Measurements from ENCODE around the gene GNG5. TPM values are rescaled to one million over a fixed set of nuclear protein-coding genes. Genes with fewer than 3 reads are reported as not detected.

GNG5 gene
- total RNA-seq, 1 experiment from 2014 or later: 115 TPM

DNA sequence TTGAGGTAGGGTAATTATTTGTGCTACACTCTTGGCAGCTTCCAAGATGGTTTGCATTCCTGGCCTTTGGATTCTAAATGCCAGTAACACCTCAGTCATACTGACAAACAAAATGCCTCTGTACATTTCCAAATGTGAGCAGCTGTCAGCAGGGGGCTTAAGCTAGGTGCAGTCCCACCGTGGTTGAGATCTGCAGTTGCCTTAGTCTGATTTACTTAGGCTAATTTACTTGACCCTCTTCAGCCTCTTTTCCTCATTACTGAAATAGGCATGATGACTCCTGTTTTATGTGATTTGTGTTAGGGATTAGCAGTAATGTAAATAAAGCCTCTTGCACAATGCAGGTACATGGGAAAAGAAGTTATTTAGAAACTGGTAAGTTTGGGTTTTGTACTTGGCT is 13.7 kb downstream of the GNG5 start:
- Histone ChIP-seq H3K56ac (ENCODE audit: insufficient read length, low read depth, low read length) (no peak overlapping the region), H2BK120ac (ENCODE audit: low read depth, low read length, poor library complexity, severe bottlenecking) (no peak overlapping the region), H2BK12ac (ENCODE audit: insufficient read length, low read depth, low read length) (no peak overlapping the region), H3K79me2 (ENCODE audit: insufficient read depth, low read length) (no peaks in the 10 kb centered on the region), H2AK5ac (ENCODE audit: insufficient read length, low read length) (no peak overlapping the region), H4K5ac (ENCODE audit: insufficient read length, low read depth, low read length) (no peak overlapping the region), H4K91ac (ENCODE audit: insufficient read length, low read depth, low read length) (no peak overlapping the region), H2AFZ (ENCODE audit: low read length) (no peak overlapping the region), H3K4ac (ENCODE audit: low read depth, low read length) (no peak overlapping the region), H2BK20ac (ENCODE audit: low read depth, low read length, poor library complexity, severe bottlenecking) (no peak overlapping the region), H4K20me1 (ENCODE audit: control insufficient read depth, insufficient read depth, insufficient read length) (no peaks in the 10 kb centered on the region), H3K4me1 (ENCODE audit: insufficient read depth, low read length) (no peaks in the 10 kb centered on the region), H3K23me2 (ENCODE audit: insufficient read length, low read depth, low read length, poor library complexity, severe bottlenecking) (no peaks in the 10 kb centered on the region), H3K18ac (ENCODE audit: insufficient read length, low read depth, low read length) (no peak overlapping the region), H3K4me2 (ENCODE audit: insufficient read depth, insufficient read length, low read length) (no peak overlapping the region), H3K27ac (ENCODE audit: insufficient read length, low read depth, low read length) (no peak overlapping the region), H3K23ac (ENCODE audit: insufficient read length, low read depth, low read length) (no peak overlapping the region), H2BK5ac (ENCODE audit: insufficient read length, low read length) (no peak overlapping the region), H2BK15ac (ENCODE audit: low read depth, low read length) (no peak overlapping the region), H3T11ph (ENCODE audit: low read length) (no peak overlapping the region), H4K8ac (replicated peaks; ENCODE audit: insufficient read length, low read depth, low read length) (no peak overlapping the region), H3K79me1 (ENCODE audit: insufficient read depth, low read depth, low read length, poor library complexity, severe bottlenecking) (no peaks in the 10 kb centered on the region), H3K9ac (ENCODE audit: extremely low read depth, insufficient read length, low read length) (no peak overlapping the region), H3K9me3 (ENCODE audit: control insufficient read depth, low read depth, low read length) (no peaks in the 10 kb centered on the region), H3K14ac (ENCODE audit: insufficient read depth, low read length) (no peak overlapping the region), H3K27me3 (ENCODE audit: insufficient read depth, low read length) (no peaks in the 10 kb centered on the region)
- TF ChIP-seq, protein P1, sequence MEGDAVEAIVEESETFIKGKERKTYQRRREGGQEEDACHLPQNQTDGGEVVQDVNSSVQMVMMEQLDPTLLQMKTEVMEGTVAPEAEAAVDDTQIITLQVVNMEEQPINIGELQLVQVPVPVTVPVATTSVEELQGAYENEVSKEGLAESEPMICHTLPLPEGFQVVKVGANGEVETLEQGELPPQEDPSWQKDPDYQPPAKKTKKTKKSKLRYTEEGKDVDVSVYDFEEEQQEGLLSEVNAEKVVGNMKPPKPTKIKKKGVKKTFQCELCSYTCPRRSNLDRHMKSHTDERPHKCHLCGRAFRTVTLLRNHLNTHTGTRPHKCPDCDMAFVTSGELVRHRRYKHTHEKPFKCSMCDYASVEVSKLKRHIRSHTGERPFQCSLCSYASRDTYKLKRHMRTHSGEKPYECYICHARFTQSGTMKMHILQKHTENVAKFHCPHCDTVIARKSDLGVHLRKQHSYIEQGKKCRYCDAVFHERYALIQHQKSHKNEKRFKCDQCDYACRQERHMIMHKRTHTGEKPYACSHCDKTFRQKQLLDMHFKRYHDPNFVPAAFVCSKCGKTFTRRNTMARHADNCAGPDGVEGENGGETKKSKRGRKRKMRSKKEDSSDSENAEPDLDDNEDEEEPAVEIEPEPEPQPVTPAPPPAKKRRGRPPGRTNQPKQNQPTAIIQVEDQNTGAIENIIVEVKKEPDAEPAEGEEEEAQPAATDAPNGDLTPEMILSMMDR (conservative IDR thresholded peaks at IDR 0.05): no peak
- WGBS (ENCODE audit: extremely low coverage, insufficient read length, low lambda C conversion rate): no CpG with 5 or more reads among the region's 1 CpG
- no peaks in the 10 kb centered on the region for H3K9me3 Mint-ChIP-seq
- no peak overlapping the region for H3K27ac Mint-ChIP-seq
- H3K4me1 Mint-ChIP-seq: no peaks in the 10 kb centered on the region
- H3K27me3 Mint-ChIP-seq (ENCODE audit: low read depth): no peaks in the 10 kb centered on the region
- peaks cover 17 to 62% (median 40%) of the 10 kb centered on the region in 3 experiments; a peak in 6 of 7 replicates for H3K36me3 Mint-ChIP-seq (ENCODE audit: insufficient read depth in 1 of 3, low read depth in 3 of 3)
- DNase-seq: no peak
- H3K4me3 Mint-ChIP-seq: no peak overlapping the region
